ENCODE data around the gene HMG20B. TPM values are rescaled to one million over a fixed set of nuclear protein-coding genes. Genes with fewer than 3 reads are reported as not detected.

HMG20B gene
- total RNA-seq = 73.5 and 85.2 TPM in 2 replicates

DNA sequence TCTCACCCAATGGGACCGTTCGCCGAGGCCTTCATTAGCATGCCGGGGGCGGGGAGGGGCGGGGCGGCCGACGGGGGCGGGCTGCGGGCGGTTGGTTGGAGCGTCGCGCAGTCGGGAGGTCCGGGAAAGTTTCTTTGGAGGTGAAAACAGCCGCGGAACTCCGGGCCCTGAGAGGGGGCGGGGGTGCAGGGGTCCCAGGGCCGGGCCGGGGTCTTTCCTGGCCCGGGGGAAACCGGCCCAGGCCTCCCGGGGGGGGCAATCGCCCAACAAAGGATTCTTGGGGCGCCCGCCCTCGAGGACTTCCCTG lies at the start of gene HMG20B:
Gene HMG20B, plus strand, starts transcription at position 90 of the 307 bp plus-strand sequence. CDS start 366 bp downstream, outside the sequence.

GRCh38 chr19:3538965-3539755 lies 33.6 kb upstream of the HMG20B start, which contains the start of gene TEKTIP1:
Gene TEKTIP1, plus strand, starts transcription at chr19:3539174. Its CDS starts 4 bp downstream, at chr19:3539178.

DNA sequence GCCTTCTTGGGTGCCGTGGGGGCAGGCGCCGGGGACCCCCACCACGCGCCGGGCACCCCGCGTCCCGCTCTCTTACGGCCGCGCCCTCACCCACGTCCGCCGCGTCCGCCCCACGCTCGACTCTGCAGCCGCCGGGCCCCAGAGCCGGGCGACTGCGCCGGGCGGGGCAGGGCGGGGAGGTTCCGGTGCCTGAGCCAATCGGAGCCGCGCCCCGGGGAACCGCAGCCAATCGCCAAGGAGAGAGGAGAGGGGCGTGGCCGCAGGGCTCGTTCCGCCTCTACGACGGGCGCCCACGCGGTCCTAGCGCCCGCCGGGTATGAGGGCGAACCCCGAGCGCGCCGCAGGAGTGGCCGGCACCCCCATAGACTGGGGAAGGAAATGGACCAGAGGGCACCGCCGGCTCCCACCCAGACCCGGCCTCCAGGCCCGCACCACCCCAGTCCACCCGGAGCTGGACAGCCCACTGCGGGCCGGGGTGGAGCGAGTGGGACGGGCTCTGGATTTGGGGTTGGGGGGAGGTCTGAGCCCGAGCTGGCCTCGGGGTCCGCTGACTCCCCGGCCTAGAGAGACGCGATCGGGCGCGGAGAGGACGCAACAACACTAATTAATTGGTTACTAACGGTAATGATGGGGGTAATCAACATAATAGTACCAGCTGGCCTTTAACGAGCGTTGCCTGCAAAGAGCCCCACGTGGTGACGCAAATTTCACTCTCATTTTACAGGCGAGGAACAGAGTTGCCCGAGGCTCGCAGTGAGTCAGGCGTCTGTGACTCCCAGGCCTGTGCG lies 15.1 kb upstream of the HMG20B start, which contains the start of gene MFSD12:
Gene MFSD12, minus strand, starts transcription at position 126 of the 788 bp plus-strand sequence. CDS start 183 bp downstream, outside the sequence.

GRCh38 chr19:3585301-3586126 lies 12.8 kb downstream of the HMG20B start, which contains the start of gene GIPC3:
Gene GIPC3, plus strand, starts transcription at chr19:3585478. Its CDS starts 120 bp downstream, at chr19:3585598.

DNA sequence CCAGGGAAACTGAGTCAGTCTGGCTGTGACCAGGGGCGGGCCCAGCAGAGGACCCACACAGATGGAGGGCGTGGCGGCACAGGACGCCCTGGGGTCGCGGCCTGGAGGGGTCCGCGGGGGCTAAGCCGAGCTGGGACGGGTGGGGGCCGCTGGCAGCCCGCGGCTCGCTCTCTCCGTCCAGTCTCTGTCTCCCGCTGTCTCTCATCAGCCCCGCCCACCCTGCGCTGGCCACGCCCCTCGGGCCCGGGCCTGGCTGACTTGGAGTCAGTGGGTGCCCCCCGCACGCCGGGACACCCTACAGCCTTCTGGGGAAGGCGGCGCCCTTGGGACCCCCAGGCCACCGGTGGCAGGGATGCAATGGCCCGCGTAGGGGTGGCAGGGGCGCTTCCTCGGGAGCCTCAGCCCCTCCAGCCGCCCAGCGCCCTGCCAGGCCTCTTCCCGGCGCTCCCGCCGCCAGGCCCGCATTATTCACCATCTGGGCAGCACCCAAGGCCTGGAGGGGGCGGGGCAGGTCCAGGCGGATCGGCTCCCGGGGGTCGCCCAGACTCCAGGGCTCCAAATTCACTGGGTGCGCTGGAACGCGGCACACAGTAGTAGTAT lies 34.0 kb downstream of the HMG20B start, which contains the start of gene TBXA2R:
Gene TBXA2R, minus strand, starts transcription at position 186 of the 600 bp plus-strand sequence. CDS start 6,241 bp downstream, outside the sequence.

GRCh38 chr19:3626473-3627350 lies 54.0 kb downstream of the HMG20B start, which contains the start of gene CACTIN:
Gene CACTIN, minus strand, starts transcription at chr19:3626790. Its CDS starts 28 bp downstream, at chr19:3626762.

Small RNAs within 50 kb of the gene (small RNA-seq; reads per million reads assigned to genes)
- not detected for gene AC005786.1

Other genes starting within 250 kb of the HMG20B start
- 66.3 and 76.4 TPM in 2 replicates for gene NFIC, start 206.4 kb upstream of the HMG20B start, total RNA-seq
- gene SMIM24, start 92.4 kb upstream of the HMG20B start, total RNA-seq = not detected in 2 replicates
- gene SMIM44, start 89.5 kb upstream of the HMG20B start, total RNA-seq = not detected in 2 replicates
- gene DOHH, start 72.3 kb upstream of the HMG20B start, total RNA-seq = 7.3 and 9.6 TPM in 2 replicates
- gene FZR1, start 66.6 kb upstream of the HMG20B start, total RNA-seq = 44.6 and 45.6 TPM in 2 replicates
- gene TEKTIP1, start 33.8 kb upstream of the HMG20B start, total RNA-seq = not detected in 2 replicates
- 82.7 and 86.6 TPM in 2 replicates for gene MFSD12, start 15.4 kb upstream of the HMG20B start, total RNA-seq
- under 0.01 TPM in 2 replicates for gene GIPC3, start 12.5 kb downstream of the HMG20B start, total RNA-seq
- gene TBXA2R, start 33.9 kb downstream of the HMG20B start, total RNA-seq = 0.73 and 1.8 TPM in 2 replicates
- 21.7 and 26.4 TPM in 2 replicates for gene CACTIN, start 53.8 kb downstream of the HMG20B start, total RNA-seq
- 21.7 and 24.0 TPM in 2 replicates for gene PIP5K1C, start 127.5 kb downstream of the HMG20B start, total RNA-seq
- gene TJP3, start 135.4 kb downstream of the HMG20B start, total RNA-seq = not detected in 2 replicates
- 15.1 and 23.1 TPM in 2 replicates for gene APBA3, start 188.7 kb downstream of the HMG20B start, total RNA-seq
- gene MRPL54, start 189.7 kb downstream of the HMG20B start, total RNA-seq = 35.3 and 38.3 TPM in 2 replicates
- gene RAX2, start 199.3 kb downstream of the HMG20B start, total RNA-seq = not detected in 2 replicates
- under 0.01 and 0.98 TPM in 2 replicates for gene MATK, start 213.4 kb downstream of the HMG20B start, total RNA-seq

All from subcutaneous preadipocyte (primary cell).